ENCODE measurements around the gene DOCK10. TPM values are rescaled to one million over a fixed set of nuclear protein-coding genes. Genes with fewer than 3 reads are reported as not detected.

Gene DOCK10
- total and polyA plus RNA-seq, 2 donors (not counting 1 experiment from before 2014, with no cell fraction given), result 49.5 to 139 TPM

- ATAC-seq (ENCODE audit: low read depth) (no peak), DNase-seq (no peak)
- Histone ChIP-seq H2AFZ (ENCODE audit: insufficient read depth, low read depth, low read length, poor library complexity, severe bottlenecking) (no peak overlapping the region), H3K9me3 (ENCODE audit: control extremely low read depth in 1 of 3, control insufficient read depth in 2 of 3, insufficient read depth in 1 of 3, low read length in 2 of 3) (no peaks in the 10 kb centered on the region), H3K4me1 (ENCODE audit: control insufficient read depth in 2 of 2, insufficient read depth in 2 of 2, low read length in 2 of 2) (no peaks in the 10 kb centered on the region), H3K4me3 (ENCODE audit: control extremely low read depth in 1 of 5, extremely low read depth in 1 of 5, insufficient read depth in 1 of 5, low read depth in 2 of 5, low read length in 4 of 5) (no peak overlapping the region), H3K9ac (ENCODE audit: low read length) (no peak overlapping the region), H3K27ac (ENCODE audit: low read length in 2 of 2) (no peak overlapping the region), H3K36me3 (replicated peaks in 1 of 2; ENCODE audit: control extremely low read depth in 1 of 2, control insufficient read depth in 1 of 2, extremely low read depth in 1 of 2, insufficient read depth in 2 of 2, low read length in 1 of 2) (peaks cover 5 to 90% of the 10 kb centered on the region in 2 experiments), H3K79me2 (ENCODE audit: control insufficient read depth, insufficient read depth, low read length) (no peaks in the 10 kb centered on the region), H3K4me2 (replicated peaks; ENCODE audit: low read depth, low read length, poor library complexity, severe bottlenecking) (no peak overlapping the region), H3K27me3 (replicated peaks in 1 of 4; ENCODE audit: control extremely low read depth in 1 of 4, control insufficient read depth in 3 of 4, insufficient read depth in 4 of 4, low read length in 3 of 4) (no peaks in the 10 kb centered on the region), H4K20me1 (ENCODE audit: control insufficient read depth, insufficient read depth, low read length, poor library complexity, severe bottlenecking) (no peaks in the 10 kb centered on the region)
- H3K27me3 Mint-ChIP-seq, result no peaks in the 10 kb centered on the region
- TF ChIP-seq CTCF (IDR thresholded peaks at IDR 0.05), result no peak
- no peak for TF ChIP-seq EZH2 (IDR thresholded peaks at IDR 0.05; ENCODE audit: borderline replicate concordance, insufficient read depth, low read depth, low read length, poor library complexity, severe bottlenecking)
- POLR2A ChIA-PET, result no interaction called here
- no peak overlapping the region for H3K4me3 Mint-ChIP-seq
- 96% methylated on average over 7 of the region's 8 CpGs for WGBS (ENCODE audit: insufficient coverage)
- CTCF ChIA-PET, result no interaction called here
- H3K4me1 Mint-ChIP-seq, result no peaks in the 10 kb centered on the region
- H3K27ac Mint-ChIP-seq, result no peak overlapping the region
- intact Hi-C loops (cut with micrococcal nuclease), result no loop called here
- H3K9me3 Mint-ChIP-seq (ENCODE audit: insufficient read depth), result no peaks in the 10 kb centered on the region
These were observed 245.5 kb downstream of the DOCK10 start for GRCh38 chr2:224796695-224797305.

- POLR2A ChIA-PET, result no interaction called here
- Histone ChIP-seq H3K79me2 (ENCODE audit: control insufficient read depth, insufficient read depth, low read length) (no peaks in the 10 kb centered on the region), H3K27me3 (replicated peaks in 1 of 4; ENCODE audit: control extremely low read depth in 1 of 4, control insufficient read depth in 3 of 4, insufficient read depth in 4 of 4, low read length in 3 of 4) (no peaks in the 10 kb centered on the region), H3K9ac (ENCODE audit: low read length) (no peak overlapping the region), H3K4me1 (ENCODE audit: control insufficient read depth in 2 of 2, insufficient read depth in 2 of 2, low read length in 2 of 2) (no peaks in the 10 kb centered on the region), H4K20me1 (ENCODE audit: control insufficient read depth, insufficient read depth, low read length, poor library complexity, severe bottlenecking) (no peaks in the 10 kb centered on the region), H2AFZ (ENCODE audit: insufficient read depth, low read depth, low read length, poor library complexity, severe bottlenecking) (no peak overlapping the region), H3K36me3 (replicated peaks in 1 of 2; ENCODE audit: control extremely low read depth in 1 of 2, control insufficient read depth in 1 of 2, extremely low read depth in 1 of 2, insufficient read depth in 2 of 2, low read length in 1 of 2) (peaks cover 4 to 89% of the 10 kb centered on the region in 2 experiments), H3K4me3 (ENCODE audit: control extremely low read depth in 1 of 5, extremely low read depth in 1 of 5, insufficient read depth in 1 of 5, low read depth in 2 of 5, low read length in 4 of 5) (no peak overlapping the region), H3K9me3 (ENCODE audit: control extremely low read depth in 1 of 3, control insufficient read depth in 2 of 3, insufficient read depth in 1 of 3, low read length in 2 of 3) (no peaks in the 10 kb centered on the region), H3K4me2 (replicated peaks; ENCODE audit: low read depth, low read length, poor library complexity, severe bottlenecking) (no peak overlapping the region), H3K27ac (ENCODE audit: low read length in 2 of 2) (no peak overlapping the region)
- TF ChIP-seq CTCF (IDR thresholded peaks at IDR 0.05) (no peak), EZH2 (IDR thresholded peaks at IDR 0.05; ENCODE audit: borderline replicate concordance, insufficient read depth, low read depth, low read length, poor library complexity, severe bottlenecking) (no peak)
- Mint-ChIP-seq H3K27ac (peak overlapping the region; percentile 28), H3K4me1 (no peaks in the 10 kb centered on the region), H3K27me3 (no peaks in the 10 kb centered on the region), H3K4me3 (no peak overlapping the region), H3K9me3 (ENCODE audit: insufficient read depth) (no peaks in the 10 kb centered on the region)
- CTCF ChIA-PET, result no interaction called here
- WGBS (ENCODE audit: insufficient coverage), result no CpG with 5 or more reads among the region's 3 CpGs
- intact Hi-C loops (cut with micrococcal nuclease), result no loop called here
- DNase-seq, result no peak
- ATAC-seq (ENCODE audit: low read depth), result no peak
These were observed 248.3 kb downstream of the DOCK10 start for GRCh38 chr2:224793946-224794345.
